ENCODE measurements around the gene IFI27L2.
A peak's percentile ranks its signal among the peaks of the same experiment; 100 is the strongest.

The IFI27L2 gene

DNA sequence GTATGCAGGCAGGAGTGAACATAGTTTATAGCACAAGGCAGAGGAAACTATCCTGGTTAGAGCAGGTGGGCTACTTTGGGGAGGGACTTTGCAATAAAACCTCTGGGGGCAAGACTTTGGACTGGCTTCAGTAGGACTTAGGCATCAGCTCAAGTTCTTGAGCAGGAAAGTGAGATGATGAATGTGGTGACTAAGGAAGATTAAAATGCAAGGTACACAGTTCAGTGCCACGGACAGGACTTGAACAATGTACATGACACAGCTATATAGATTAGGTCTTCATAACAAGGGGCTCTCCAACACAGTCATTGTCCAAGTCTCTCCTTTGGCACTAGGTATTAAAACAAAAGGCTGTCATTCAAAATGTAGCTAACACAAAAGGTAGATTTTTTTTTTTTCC, 23.3 kb upstream of the IFI27L2 start:
- Histone ChIP-seq H3K9me3 (no peaks in the 10 kb centered on the region), H3K36me3 (no peaks in the 10 kb centered on the region), H3K4me3 (ENCODE audit: low read depth in 1 of 2, low read length in 1 of 2) (no peak overlapping the region), H3K27me3 (peaks cover 8% of the 10 kb centered on the region), H3K27ac (no peak overlapping the region), H3K4me1 (ENCODE audit: control insufficient read depth in 1 of 2, insufficient read depth in 1 of 2, low read depth in 1 of 2, low read length in 1 of 2) (peaks cover 12 to 19% of the 10 kb centered on the region in 2 experiments)
- TF ChIP-seq, protein P1, sequence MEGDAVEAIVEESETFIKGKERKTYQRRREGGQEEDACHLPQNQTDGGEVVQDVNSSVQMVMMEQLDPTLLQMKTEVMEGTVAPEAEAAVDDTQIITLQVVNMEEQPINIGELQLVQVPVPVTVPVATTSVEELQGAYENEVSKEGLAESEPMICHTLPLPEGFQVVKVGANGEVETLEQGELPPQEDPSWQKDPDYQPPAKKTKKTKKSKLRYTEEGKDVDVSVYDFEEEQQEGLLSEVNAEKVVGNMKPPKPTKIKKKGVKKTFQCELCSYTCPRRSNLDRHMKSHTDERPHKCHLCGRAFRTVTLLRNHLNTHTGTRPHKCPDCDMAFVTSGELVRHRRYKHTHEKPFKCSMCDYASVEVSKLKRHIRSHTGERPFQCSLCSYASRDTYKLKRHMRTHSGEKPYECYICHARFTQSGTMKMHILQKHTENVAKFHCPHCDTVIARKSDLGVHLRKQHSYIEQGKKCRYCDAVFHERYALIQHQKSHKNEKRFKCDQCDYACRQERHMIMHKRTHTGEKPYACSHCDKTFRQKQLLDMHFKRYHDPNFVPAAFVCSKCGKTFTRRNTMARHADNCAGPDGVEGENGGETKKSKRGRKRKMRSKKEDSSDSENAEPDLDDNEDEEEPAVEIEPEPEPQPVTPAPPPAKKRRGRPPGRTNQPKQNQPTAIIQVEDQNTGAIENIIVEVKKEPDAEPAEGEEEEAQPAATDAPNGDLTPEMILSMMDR (IDR thresholded peaks at IDR 0.05) = no peak

DNA sequence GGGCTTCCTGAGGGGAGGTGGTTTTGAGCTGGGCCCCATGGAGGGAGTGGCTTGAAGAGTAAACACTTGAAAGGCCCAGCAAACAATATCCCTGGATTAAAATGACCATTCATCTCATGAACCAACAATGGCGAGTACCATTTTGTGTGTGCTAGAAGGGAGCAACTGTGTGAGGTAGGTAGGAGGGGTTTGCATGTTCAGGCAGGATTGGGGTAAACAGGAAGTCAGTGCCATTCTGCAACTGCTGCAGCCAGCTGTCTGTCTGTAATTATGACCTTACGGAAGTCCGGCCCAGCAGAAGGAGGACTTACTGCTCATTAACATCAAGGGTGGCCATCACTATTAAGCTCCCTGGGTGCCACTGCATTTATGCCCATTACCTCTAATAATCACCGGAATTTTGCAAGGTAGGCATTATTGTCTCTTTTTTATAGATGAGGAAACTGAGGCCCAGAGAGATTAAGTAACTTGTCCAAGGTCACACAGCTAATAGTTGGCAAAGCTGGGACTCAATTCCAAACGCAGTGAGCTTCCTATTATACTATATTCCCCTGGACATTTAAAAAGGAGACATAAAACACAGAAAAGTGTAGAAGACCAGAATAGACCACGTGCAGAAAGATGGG, 16.6 kb upstream of the IFI27L2 start:
- no peaks in the 10 kb centered on the region for H3K9me3 ChIP-seq
- no peak overlapping the region for H3K4me3 ChIP-seq (ENCODE audit: low read depth in 1 of 2, low read length in 1 of 2)
- no peaks in the 10 kb centered on the region for H3K27me3 ChIP-seq
- H3K36me3 ChIP-seq = no peaks in the 10 kb centered on the region
- peaks cover 12 to 18% of the 10 kb centered on the region in 2 experiments for H3K4me1 ChIP-seq (ENCODE audit: control insufficient read depth in 1 of 2, insufficient read depth in 1 of 2, low read depth in 1 of 2, low read length in 1 of 2)
- TF ChIP-seq, protein P1 (IDR thresholded peaks at IDR 0.05) = no peak
- peak overlapping the region; percentile 78 for H3K27ac ChIP-seq

DNA sequence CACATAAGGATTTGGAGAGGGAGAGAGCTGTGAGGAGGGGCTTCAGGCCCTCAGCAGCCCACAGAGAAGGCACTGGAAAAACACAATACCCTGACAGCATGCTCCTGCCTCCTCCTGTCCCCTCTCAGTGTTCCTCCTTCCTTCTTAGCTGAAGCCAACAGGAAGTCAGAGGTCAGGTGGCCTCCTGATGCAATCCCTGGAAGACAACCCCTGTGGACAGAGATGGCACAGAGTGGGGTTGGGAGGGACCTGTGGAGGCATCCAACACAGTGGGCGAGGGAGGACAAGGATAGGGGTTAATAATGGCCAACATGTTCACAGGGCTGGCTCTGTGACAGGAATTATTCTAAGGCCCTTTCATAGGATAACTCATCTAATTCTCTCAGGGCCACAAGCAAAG, 15.4 kb upstream of the IFI27L2 start:
- TF ChIP-seq, protein P1 (IDR thresholded peaks at IDR 0.05) = no peak
- Histone ChIP-seq H3K4me3 (ENCODE audit: low read depth in 1 of 2, low read length in 1 of 2) (peak overlapping the region in 1 of 2 experiments; percentile 8), H3K27ac (peak overlapping the region; percentile 71), H3K4me1 (ENCODE audit: control insufficient read depth in 1 of 2, insufficient read depth in 1 of 2, low read depth in 1 of 2, low read length in 1 of 2) (peaks cover 12 to 18% of the 10 kb centered on the region in 2 experiments), H3K9me3 (no peaks in the 10 kb centered on the region), H3K36me3 (no peaks in the 10 kb centered on the region), H3K27me3 (no peaks in the 10 kb centered on the region)

DNA sequence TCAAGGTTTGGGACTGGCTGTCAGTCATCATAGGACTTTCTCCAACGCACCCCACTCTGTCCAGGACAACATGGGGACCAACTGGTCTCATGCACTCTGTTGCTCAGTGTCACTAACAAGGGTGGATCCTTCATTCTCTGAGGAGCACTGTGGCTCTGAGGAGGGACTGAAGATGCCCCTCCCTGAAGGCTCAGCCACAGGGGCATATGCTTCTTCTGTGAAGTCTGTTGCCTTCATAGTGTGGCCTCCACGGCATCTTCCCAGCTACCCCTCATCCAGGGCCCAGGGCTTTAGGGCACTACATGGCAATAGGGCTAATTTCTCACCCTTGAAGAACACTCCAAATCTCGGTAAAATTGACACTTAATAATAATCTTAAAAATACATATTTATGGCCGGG, 14.3 kb upstream of the IFI27L2 start:
- TF ChIP-seq, protein P1 (IDR thresholded peaks at IDR 0.05) = no peak
- H3K9me3 ChIP-seq = no peaks in the 10 kb centered on the region
- H3K27ac ChIP-seq = no peak overlapping the region
- H3K36me3 ChIP-seq = no peaks in the 10 kb centered on the region
- peaks cover 12 to 18% of the 10 kb centered on the region in 2 experiments for H3K4me1 ChIP-seq (ENCODE audit: control insufficient read depth in 1 of 2, insufficient read depth in 1 of 2, low read depth in 1 of 2, low read length in 1 of 2)
- no peak overlapping the region for H3K4me3 ChIP-seq (ENCODE audit: low read depth in 1 of 2, low read length in 1 of 2)
- no peaks in the 10 kb centered on the region for H3K27me3 ChIP-seq

DNA sequence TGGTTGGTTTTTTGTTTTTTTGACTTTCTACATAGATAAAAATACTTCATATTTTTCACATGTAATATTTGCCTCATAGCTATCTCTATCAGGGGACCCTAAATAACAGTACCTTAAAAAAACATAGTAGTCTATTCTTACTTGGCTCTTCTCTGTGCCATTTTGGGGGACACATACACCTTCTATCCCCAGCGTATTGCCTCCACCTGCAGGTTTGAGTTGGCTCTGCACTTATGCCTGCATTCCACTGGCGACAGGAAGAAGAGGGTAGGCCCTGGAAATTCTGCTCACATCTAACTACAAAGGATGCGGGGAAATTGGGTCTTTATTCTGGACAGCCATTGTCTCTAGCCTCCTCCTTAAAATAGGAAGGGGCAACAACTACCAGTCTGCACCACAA, 13.8 kb upstream of the IFI27L2 start:
- TF ChIP-seq, protein P1 (IDR thresholded peaks at IDR 0.05) = no peak
- no peaks in the 10 kb centered on the region for H3K27me3 ChIP-seq
- no peaks in the 10 kb centered on the region for H3K36me3 ChIP-seq
- no peaks in the 10 kb centered on the region for H3K9me3 ChIP-seq
- peaks cover 12 to 18% of the 10 kb centered on the region in 2 experiments for H3K4me1 ChIP-seq (ENCODE audit: control insufficient read depth in 1 of 2, insufficient read depth in 1 of 2, low read depth in 1 of 2, low read length in 1 of 2)
- no peak overlapping the region for H3K4me3 ChIP-seq (ENCODE audit: low read depth in 1 of 2, low read length in 1 of 2)
- H3K27ac ChIP-seq = no peak overlapping the region
